Activated T-helper 1 cell treated with anti-CD3 and anti-CD28 coated beads, Interleukin-12 subunit alpha, Interleukin-12 subunit beta, Interleukin-2, Interleukin-4 antibody, amounts not matched to agents 30 ng/mL and 10 ng/mL and 1 ng/mL, durations not matched to agents 14 hours and 24 hours and 36 hours (primary cell): ENCODE measurements around the gene TACR1. TPM values are rescaled to one million over a fixed set of nuclear protein-coding genes. Genes with fewer than 3 reads are reported as not detected.
A peak's percentile ranks its signal among the peaks of the same experiment; 100 is the strongest.
"Not testable (repeated sequence)": the region's sequence is repeated elsewhere in the genome, so short reads cannot be mapped to it uniquely, and the experiment has no call there.

Experiments
- DNase-seq: peaks from one replicate; pipeline ENCODE4 v3.0.0; 2021; ENCODE audit warnings: low spot score
- H3K27ac Mint-ChIP-seq: one replicate; pipeline ENCODE4 v1.8.0; 2021; ENCODE audit warnings: mild to moderate bottlenecking, mixed read lengths
- H3K27me3 Mint-ChIP-seq: one replicate; pipeline ENCODE4 v1.8.0; 2022; ENCODE audit warnings: mild to moderate bottlenecking, moderate library complexity, mixed read lengths; ENCODE audit not compliant: insufficient read depth
- H3K36me3 Mint-ChIP-seq: one replicate; pipeline ENCODE4 v1.8.0; 2021; ENCODE audit warnings: low read depth, mixed read lengths
- H3K4me1 Mint-ChIP-seq: one replicate; pipeline ENCODE4 v1.8.0; 2021; ENCODE audit warnings: low read depth, mixed read lengths
- H3K4me3 Mint-ChIP-seq: one replicate; pipeline ENCODE4 v1.8.0; 2021; ENCODE audit warnings: mild to moderate bottlenecking, moderate library complexity, mixed read lengths
- H3K9me3 Mint-ChIP-seq: one replicate; pipeline ENCODE4 v1.8.0; 2021; ENCODE audit warnings: mixed read lengths
- intact Hi-C: fragments of 100-400 bp; cut with micrococcal nuclease; formaldehyde crosslinking; loops from one replicate; pipeline ENCODE4 v1.15.1; 2024
- total RNA-seq: library from RNA; stranded (reverse); gene quantifications from 2 replicates; pipeline ENCODE4 v1.2.3, GENCODE V29; 2022

Gene TACR1, protein sequence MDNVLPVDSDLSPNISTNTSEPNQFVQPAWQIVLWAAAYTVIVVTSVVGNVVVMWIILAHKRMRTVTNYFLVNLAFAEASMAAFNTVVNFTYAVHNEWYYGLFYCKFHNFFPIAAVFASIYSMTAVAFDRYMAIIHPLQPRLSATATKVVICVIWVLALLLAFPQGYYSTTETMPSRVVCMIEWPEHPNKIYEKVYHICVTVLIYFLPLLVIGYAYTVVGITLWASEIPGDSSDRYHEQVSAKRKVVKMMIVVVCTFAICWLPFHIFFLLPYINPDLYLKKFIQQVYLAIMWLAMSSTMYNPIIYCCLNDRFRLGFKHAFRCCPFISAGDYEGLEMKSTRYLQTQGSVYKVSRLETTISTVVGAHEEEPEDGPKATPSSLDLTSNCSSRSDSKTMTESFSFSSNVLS
- not detected in 2 replicates for total RNA-seq

DNA sequence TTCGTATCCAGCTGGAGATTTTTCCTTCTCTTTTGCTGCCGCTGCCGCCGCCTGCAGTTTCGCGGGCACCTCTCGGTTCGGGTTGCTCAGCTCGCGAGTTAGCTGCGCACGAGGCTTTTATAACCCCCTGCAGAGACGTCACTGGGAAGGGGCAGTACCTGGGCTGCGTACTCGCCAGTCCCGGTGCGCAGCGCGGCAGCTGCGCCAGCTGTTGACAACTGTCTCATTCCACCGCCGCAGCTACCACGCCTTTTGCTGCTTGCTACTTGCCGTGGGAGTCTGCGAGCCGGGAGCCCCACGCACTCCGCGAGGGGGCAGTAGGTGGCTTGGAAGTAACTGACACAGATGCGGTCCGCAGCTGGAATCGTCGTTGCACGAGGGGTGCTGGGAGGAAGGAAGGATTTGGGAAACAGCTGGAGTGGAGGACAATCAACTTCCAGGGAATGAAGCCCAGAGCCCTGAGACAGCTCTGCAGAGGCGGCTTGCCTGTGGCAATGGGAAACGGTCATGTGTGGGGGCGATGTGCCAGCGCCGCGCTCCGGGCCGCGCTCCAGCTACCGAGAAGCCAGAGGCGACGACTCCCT is at the start of gene TACR1:
TACR1 (minus strand) TSS at position 93 of the 584 bp plus-strand sequence. CDS start 586 bp downstream, outside the sequence.
- intact Hi-C loops: no loop called here
- H3K36me3 Mint-ChIP-seq: no peaks in the 10 kb centered on the region
- H3K9me3 Mint-ChIP-seq: no peaks in the 10 kb centered on the region
- no peaks in the 10 kb centered on the region for H3K4me1 Mint-ChIP-seq
- peaks cover 44% of the 10 kb centered on the region for H3K27me3 Mint-ChIP-seq
- peak; percentile 24 for DNase-seq
- H3K27ac Mint-ChIP-seq: no peak within 1 kb of the TSS
- H3K4me3 Mint-ChIP-seq: peak within 1 kb of the TSS; percentile 30

DNA sequence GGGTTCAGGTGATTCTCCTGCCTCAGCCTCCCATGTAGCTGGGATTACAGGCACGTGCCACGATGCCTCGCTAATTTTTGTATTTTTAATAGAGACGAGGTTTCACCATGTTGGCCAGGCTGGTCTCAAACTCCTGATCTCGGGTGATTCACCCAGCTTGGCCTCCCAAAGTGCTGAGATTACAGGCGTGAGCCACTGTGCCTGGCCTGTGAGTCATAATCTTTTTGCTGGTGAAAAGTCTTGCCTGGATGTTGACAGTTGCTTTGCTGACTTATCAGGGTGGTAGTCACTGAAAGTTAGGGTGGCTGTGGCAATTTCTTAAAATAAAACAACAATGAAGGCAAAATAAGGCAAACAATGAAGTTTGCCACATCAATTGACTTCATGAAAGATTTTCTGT is 49.3 kb upstream of the TACR1 start:
- H3K36me3 Mint-ChIP-seq, DNase-seq, H3K4me1 Mint-ChIP-seq, H3K4me3 Mint-ChIP-seq, intact Hi-C loops, H3K27me3 Mint-ChIP-seq, H3K27ac Mint-ChIP-seq, H3K9me3 Mint-ChIP-seq: not testable (repeated sequence)

DNA sequence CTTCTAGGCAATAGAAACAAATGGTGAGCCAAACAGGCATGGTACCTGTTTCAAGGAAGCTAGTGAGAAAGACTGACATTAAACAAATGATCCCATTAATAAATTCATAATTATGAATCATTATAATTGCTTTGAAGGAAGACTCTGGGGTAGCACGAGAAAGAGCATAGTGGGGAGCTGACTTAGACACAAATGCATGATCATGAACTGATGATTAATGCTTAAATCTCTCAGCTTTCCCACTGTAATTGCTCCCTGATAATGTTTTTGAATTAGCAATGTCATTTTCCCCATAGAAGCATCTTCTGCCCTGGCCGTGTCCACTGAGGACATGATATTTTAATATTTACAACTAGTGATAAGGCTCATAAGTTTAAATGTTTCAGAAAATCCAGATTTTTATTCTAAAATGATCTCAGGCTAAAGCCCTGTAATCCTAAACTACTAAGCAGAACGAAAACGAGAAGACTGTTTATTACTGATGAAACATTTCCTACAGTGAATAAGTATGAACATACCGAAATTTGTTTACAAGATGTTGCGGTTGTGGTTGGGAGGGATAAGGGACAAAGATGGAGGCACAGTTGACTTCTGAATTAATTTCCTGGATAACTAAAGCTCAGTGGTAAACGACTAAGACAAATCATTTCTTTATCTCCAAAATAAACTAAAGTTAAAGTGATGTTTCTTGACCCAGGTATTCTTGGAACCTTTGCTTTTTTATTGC is 47.3 kb upstream of the TACR1 start:
- Mint-ChIP-seq H3K4me1 (no peaks in the 10 kb centered on the region), H3K9me3 (no peaks in the 10 kb centered on the region), H3K4me3 (no peak overlapping the region), H3K36me3 (no peaks in the 10 kb centered on the region), H3K27me3 (no peaks in the 10 kb centered on the region), H3K27ac (no peak overlapping the region)
- no peak for DNase-seq
- intact Hi-C loops: no loop called here

DNA sequence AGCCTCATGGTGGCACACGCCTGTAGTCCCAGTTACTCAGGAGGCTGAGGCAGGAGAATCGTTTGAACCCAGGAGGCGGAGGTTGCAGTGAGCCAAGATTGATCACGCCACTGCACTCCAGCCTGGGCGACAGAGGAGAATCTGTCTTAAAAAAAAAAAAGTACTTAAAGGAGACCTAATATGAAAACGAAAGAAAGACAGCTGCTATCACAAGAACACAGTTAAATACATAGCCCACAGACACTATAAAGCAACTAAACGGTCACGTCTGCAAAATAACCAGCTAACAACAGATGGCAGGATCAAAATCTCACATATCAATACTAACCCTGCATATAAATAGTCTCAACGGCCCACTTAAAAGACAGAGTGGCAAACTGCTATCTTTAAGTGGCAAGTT is 43.9 kb upstream of the TACR1 start:
- no peak for DNase-seq
- Mint-ChIP-seq H3K9me3 (no peaks in the 10 kb centered on the region), H3K4me1 (no peaks in the 10 kb centered on the region), H3K27me3 (peaks cover 1% of the 10 kb centered on the region), H3K36me3 (no peaks in the 10 kb centered on the region), H3K4me3 (no peak overlapping the region), H3K27ac (no peak overlapping the region)
- intact Hi-C loops: loop anchor here (5.0 kb wide), 1 partner anchor 326 kb away; no protein-coding TSS in a partner anchor

DNA sequence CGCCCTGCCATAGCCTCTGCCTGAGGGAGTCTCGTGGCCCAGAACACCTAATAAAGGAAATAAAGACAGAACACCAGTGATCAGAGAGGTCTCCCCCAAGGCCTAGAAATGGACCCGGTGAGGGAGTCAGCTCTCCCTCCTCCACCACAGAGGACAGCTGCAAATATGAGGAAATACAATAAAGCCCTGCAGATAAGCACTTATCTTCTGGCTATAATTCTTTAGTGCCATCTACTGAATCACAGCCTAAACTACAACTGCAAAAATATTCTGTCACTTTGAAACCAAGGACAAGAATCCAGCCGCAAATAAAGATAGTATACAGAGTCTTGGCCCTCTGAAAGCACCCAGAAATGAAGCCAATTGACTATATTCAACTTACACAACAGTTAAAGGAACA is 42.4 kb upstream of the TACR1 start:
- Mint-ChIP-seq H3K36me3 (no peaks in the 10 kb centered on the region), H3K27me3 (peaks cover 1% of the 10 kb centered on the region), H3K4me1 (no peaks in the 10 kb centered on the region), H3K4me3 (no peak overlapping the region), H3K27ac (no peak overlapping the region), H3K9me3 (no peaks in the 10 kb centered on the region)
- intact Hi-C loops: loop anchor here (5.0 kb wide), 1 partner anchor 324 kb away; no protein-coding TSS in a partner anchor
- DNase-seq: no peak

DNA sequence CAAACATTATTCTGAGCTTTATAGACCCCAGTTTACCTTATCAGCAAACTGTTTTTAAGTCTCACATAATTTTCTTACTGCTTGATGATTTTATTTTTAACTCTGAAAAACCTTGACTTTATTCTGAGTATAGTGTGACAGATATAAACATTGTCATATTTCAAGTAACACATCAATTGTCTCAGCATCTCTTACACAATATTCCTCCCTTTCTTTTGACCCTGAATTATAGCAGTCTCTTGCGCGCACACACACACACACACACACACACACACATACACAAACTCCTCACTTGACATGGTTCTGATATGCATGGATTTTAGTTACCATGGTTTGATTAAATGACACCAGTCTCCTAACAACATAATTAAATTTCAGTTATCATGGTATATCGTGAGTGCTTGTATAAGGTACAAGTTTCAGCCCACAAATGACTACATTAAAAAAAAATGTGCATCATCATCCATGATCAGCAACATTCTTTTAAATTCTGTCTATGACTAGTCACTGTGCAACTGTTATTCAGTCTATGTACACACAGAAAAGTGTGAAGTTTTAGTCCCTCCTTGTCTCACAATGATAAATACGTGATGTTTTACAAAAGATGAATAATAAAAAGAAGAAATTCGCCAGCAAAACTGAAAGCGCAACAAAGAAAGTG is 39.5 kb upstream of the TACR1 start:
- intact Hi-C loops: no loop called here

DNA sequence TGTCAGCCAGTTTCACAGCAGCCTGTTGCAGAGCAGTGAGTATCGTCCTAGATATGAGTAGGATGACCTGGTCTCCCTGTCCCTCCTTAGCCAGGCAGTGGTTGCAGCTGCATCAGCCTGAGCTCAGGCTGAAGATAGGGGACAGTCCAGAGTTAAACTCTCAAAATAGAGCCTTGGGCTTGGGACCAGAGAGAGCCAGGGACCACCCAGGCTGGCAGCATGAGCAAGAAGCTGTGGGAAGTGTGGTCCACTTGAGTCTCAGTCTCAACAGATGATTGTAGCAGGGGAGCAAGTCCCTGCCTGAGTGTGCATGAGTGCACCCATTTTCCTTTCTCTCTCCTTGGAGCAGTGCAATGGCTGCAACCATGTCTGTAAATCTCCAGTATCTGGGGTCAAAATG is 38.0 kb upstream of the TACR1 start:
- DNase-seq: no peak
- H3K9me3 Mint-ChIP-seq: no peaks in the 10 kb centered on the region
- H3K36me3 Mint-ChIP-seq: no peaks in the 10 kb centered on the region
- H3K27ac Mint-ChIP-seq: no peak overlapping the region
- H3K4me1 Mint-ChIP-seq: no peaks in the 10 kb centered on the region
- H3K4me3 Mint-ChIP-seq: no peak overlapping the region
- intact Hi-C loops: no loop called here
- peaks cover 1% of the 10 kb centered on the region for H3K27me3 Mint-ChIP-seq

More for the DNA sequence above, 39.5 kb upstream of the TACR1 start:
- peaks cover 1% of the 10 kb centered on the region for H3K27me3 Mint-ChIP-seq
- DNase-seq: no peak
- no peaks in the 10 kb centered on the region for H3K4me1 Mint-ChIP-seq
- H3K27ac Mint-ChIP-seq: no peak overlapping the region
- no peak overlapping the region for H3K4me3 Mint-ChIP-seq
- H3K9me3 Mint-ChIP-seq: no peaks in the 10 kb centered on the region
- H3K36me3 Mint-ChIP-seq: no peaks in the 10 kb centered on the region

DNA sequence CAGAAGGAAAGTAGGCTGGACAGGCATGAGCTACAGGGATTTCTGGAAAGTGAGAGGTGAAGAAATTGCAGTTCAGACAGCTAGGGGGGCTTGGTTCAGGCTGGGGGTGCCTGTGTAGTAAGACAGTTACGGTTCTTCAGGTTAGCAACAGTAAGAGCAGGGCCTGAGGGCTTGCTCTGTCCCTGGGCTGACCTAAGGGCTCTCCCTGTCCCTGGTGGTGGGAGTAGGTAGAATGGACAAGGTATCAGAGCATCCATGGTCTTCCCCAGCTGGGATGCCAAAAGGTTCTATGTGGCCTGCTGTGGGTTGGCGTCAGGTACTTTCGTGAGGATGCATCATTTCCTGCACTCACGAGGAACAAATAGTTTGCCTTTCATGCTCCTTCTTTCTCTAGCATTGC is 34.6 kb upstream of the TACR1 start:
- Mint-ChIP-seq H3K36me3 (no peaks in the 10 kb centered on the region), H3K9me3 (no peaks in the 10 kb centered on the region), H3K4me3 (no peak overlapping the region), H3K4me1 (no peaks in the 10 kb centered on the region), H3K27ac (no peak overlapping the region), H3K27me3 (peaks cover 1% of the 10 kb centered on the region)
- intact Hi-C loops: no loop called here
- DNase-seq: no peak

DNA sequence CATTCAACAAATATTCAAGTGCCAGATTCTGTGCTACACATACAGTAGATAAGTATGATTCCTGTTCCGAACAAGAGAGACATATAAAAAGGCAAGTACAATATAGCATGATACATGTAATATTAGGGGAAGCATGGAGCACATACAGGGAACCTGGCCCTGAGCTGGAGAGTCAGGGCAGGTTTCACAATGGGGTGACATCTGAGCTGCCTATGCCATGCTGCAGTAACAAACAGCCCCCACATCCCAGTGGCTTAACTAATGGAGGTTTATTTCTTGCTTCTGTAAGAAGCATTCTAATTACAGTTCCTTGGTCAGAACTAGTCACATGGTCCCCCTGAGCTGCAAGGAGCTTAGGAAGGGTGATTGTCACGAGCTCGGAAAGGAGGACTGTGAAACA is 27.3 kb upstream of the TACR1 start:
- no peak for DNase-seq
- Mint-ChIP-seq H3K4me1 (no peaks in the 10 kb centered on the region), H3K9me3 (no peaks in the 10 kb centered on the region), H3K36me3 (no peaks in the 10 kb centered on the region), H3K27me3 (peaks cover 8% of the 10 kb centered on the region), H3K4me3 (no peak overlapping the region), H3K27ac (no peak overlapping the region)
- intact Hi-C loops: no loop called here

DNA sequence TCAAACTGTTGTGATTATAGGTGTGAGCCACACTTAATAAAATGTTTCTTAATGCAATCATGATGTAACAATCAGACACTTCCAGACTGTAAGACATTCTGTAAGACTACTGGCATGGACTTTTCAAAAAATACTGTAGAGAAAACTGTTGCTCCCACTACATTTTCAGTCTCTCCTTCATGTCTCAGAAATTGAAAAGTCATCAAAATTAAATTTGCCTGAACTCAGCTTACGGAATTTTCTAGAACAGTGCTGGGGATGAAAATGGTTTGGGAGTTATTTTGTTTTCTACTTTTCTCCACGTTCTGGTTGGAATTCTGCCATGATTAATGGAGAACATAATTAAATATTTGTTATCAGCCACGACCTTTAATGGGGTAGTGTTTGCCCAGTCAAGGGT is 26.8 kb upstream of the TACR1 start:
- Mint-ChIP-seq H3K27me3 (peaks cover 8% of the 10 kb centered on the region), H3K4me1 (no peaks in the 10 kb centered on the region), H3K9me3 (no peaks in the 10 kb centered on the region), H3K36me3 (no peaks in the 10 kb centered on the region), H3K27ac (no peak overlapping the region), H3K4me3 (no peak overlapping the region)
- intact Hi-C loops: no loop called here
- no peak for DNase-seq

DNA sequence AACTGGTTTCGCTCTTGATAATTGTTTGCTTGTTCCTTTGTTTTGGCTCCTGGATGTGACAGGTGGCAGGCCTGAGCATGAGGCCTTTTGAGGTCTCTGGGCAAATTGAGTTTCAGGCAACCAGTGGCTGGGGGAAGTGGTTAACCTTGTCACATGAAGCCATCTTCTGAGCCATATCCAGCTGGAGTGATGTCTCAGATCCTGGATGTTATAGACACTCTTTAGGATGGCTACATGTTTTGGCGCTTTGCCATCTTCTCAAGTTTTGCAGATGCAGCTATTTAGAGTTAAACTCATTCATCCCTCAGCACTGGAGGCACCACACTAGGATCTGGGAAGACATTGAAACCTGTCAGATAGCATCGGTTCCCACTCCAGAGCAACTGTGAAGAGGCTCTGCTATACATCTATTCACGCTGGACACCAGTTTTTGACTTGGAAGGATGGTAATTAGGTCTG is 25.3 kb upstream of the TACR1 start:
- Mint-ChIP-seq H3K4me3 (no peak overlapping the region), H3K27me3 (peaks cover 8% of the 10 kb centered on the region), H3K27ac (no peak overlapping the region), H3K36me3 (no peaks in the 10 kb centered on the region), H3K9me3 (no peaks in the 10 kb centered on the region), H3K4me1 (no peaks in the 10 kb centered on the region)
- intact Hi-C loops: no loop called here
- no peak for DNase-seq

DNA sequence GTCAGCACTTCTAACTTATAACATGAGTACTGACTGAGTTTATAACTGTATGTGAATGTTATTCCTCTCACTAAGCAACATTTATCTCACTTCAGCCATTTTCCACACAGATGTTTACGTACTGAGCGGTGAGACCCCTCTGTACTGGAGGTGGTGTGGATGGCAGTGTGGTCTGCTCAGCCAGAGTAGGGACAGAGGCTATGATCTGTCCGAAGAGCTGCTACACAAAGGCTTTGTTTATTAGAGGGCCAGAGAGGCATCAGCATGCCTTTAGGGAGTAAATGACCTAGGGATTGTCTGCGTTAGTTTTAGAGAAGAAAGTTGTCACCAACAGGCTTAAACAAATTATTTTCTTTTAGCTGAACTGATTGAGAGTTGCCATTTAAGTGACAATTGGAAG is 23.2 kb upstream of the TACR1 start:
- no peaks in the 10 kb centered on the region for H3K36me3 Mint-ChIP-seq
- H3K4me3 Mint-ChIP-seq: no peak overlapping the region
- no peaks in the 10 kb centered on the region for H3K4me1 Mint-ChIP-seq
- intact Hi-C loops: no loop called here
- no peaks in the 10 kb centered on the region for H3K9me3 Mint-ChIP-seq
- no peak for DNase-seq
- H3K27me3 Mint-ChIP-seq: peaks cover 5% of the 10 kb centered on the region
- no peak overlapping the region for H3K27ac Mint-ChIP-seq
